Colonic mucosa (tissue), 4 donors: ENCODE results near the gene NPW. TPM values are rescaled to one million over a fixed set of nuclear protein-coding genes. Genes with fewer than 3 reads are reported as not detected.

Experiments used
- DNase-seq: peaks from one replicate; pipeline ENCODE4 v3.0.0-alpha.2; 2020
- H3K27ac ChIP-seq: fragments of 200-600 bp; one replicate; pipeline ENCODE4 v1.8.0; 2021
- H3K27me3 ChIP-seq: fragments of 200-600 bp; one replicate; pipeline ENCODE4 v1.8.0; 2021
- H3K36me3 ChIP-seq: fragments of 200-600 bp; one replicate; pipeline ENCODE4 v1.8.0; 2021
- H3K4me1 ChIP-seq: fragments of 200-600 bp; one replicate; pipeline ENCODE4 v1.8.0; 2021; ENCODE audit warnings: mild to moderate bottlenecking
- H3K4me3 ChIP-seq: fragments of 200-600 bp; one replicate; pipeline ENCODE4 v1.8.0; 2021
- H3K9ac ChIP-seq, 2 donors: one replicate each; pipeline ENCODE4 v1.7.0; 2013; ENCODE audit warnings: control low read depth in 2 of 2, low read depth in 2 of 2, low read length in 2 of 2
- H3K9me3 ChIP-seq: fragments of 200-600 bp; one replicate; pipeline ENCODE4 v1.8.0; 2021
- intact Hi-C: fragments of 100-400 bp; cut with DNase I; formaldehyde crosslinking; loops from one replicate; pipeline ENCODE4 v1.14.1; 2022
- total RNA-seq, 2 donors: library from RNA; stranded (reverse); fragmentation: NEBNext Ultra II Directional in 1 of 2; extraction: Animal tissue kit (Norgen Biotek cat#: 25700) in 1 of 2; gene quantifications; one replicate each; pipeline ENCODE4 v1.2.1, GENCODE V29; 2021
- TF ChIP-seq, protein P1 (sequence below): fragments of 200-600 bp; IDR thresholded peaks from one replicate; pipeline ENCODE4 v1.8.0; 2022; ENCODE audit warnings: antibody characterized with exemption, mild to moderate bottlenecking
- donor health status: healthy.
- donor health status: DM: no; HTN: no; CAD: no.
- donor health status: DM: no; HTN: no; CAD: no.

Gene NPW
- total RNA-seq, 2 donors from 2014 or later = 3.5 to 3.8 TPM

DNA sequence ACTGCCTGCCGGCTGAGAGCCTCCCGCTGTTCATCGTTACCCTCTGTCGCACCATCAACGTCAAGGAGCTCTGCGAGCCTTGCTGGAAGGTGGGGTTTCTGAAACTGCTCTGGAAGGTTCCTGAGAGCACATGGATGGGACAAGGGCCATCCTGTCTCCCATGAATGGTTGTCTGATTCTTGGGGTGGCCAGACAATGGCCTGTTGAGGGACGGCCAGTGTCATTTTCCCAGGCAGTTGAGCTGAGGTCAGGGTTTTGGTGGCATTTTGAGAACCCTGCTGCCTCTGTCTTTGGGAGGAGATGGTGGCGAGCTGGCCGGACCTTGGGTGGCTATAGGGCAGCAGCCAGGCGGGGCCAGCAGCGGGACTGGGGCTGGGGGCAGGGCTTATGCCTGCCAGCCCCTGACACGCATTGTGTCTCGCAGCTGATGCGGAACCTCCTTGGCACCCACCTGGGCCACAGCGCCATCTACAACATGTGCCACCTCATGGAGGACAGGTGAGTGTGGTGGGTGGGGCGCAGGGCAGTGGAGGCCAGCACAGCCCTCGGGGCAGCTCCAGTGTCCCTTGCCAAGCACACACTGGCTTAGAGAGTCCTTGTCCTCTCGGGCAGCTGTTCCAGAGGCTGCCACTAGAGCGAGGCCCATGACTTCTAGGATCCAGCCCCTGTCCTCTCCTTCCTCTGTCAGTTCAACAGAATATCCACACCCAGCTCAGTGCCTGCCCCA lies 37.3 kb downstream of the NPW start:
- intact Hi-C loops = no loop called here
- Histone ChIP-seq H3K36me3 (peaks cover 6% of the 10 kb centered on the region), H3K27me3 (no peaks in the 10 kb centered on the region), H3K27ac (no peak overlapping the region), H3K9ac (no peak overlapping the region), H3K4me3 (no peak overlapping the region), H3K4me1 (peaks cover 9% of the 10 kb centered on the region), H3K9me3 (no peaks in the 10 kb centered on the region)
- no peak for DNase-seq
- TF ChIP-seq, protein P1, sequence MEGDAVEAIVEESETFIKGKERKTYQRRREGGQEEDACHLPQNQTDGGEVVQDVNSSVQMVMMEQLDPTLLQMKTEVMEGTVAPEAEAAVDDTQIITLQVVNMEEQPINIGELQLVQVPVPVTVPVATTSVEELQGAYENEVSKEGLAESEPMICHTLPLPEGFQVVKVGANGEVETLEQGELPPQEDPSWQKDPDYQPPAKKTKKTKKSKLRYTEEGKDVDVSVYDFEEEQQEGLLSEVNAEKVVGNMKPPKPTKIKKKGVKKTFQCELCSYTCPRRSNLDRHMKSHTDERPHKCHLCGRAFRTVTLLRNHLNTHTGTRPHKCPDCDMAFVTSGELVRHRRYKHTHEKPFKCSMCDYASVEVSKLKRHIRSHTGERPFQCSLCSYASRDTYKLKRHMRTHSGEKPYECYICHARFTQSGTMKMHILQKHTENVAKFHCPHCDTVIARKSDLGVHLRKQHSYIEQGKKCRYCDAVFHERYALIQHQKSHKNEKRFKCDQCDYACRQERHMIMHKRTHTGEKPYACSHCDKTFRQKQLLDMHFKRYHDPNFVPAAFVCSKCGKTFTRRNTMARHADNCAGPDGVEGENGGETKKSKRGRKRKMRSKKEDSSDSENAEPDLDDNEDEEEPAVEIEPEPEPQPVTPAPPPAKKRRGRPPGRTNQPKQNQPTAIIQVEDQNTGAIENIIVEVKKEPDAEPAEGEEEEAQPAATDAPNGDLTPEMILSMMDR = no peak

DNA sequence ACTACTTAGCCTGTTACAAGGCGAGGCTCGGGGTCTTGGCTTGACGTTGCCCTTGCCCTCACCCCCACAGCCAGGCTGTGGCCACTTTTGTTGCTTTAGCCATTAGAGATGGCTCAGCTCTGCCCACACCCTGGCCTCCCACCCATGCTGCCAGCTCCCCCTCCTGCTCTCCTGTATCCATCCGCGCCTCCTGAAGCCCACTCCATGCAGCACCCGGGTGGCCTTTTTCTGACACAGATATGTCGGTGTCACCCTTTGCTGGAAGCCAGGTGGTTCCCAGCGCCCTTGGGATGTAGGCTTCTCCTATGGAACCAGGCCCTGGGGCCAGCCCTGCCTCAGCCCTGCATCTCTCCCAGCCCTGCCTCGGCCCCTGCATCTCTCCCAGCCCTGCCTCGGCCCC lies 37.9 kb downstream of the NPW start:
- Histone ChIP-seq H3K36me3 (peaks cover 6% of the 10 kb centered on the region), H3K4me1 (peaks cover 9% of the 10 kb centered on the region)
- DNase-seq = no peak

DNA sequence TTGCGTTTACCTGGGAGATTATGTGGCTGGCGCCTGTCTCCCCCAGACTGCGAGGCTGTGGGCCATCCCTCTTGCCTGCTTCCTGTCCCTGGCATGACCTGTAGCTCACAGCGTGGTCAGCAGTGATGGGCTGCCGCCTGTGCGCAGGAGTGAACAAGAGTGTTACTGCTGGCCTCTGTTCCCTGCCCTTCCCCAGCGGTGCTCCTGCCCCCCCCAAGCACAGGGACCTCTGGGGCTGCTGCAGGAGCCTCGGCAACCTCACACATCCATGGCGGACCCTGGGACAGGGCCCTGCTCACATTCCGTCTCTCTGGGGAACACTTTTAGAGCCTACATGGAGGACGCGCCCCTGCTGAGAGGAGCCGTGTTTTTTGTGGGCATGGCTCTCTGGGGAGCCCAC lies 38.8 kb downstream of the NPW start:
- Histone ChIP-seq H3K4me1 (peaks cover 9% of the 10 kb centered on the region), H3K36me3 (peaks cover 14% of the 10 kb centered on the region), H3K27ac (no peak overlapping the region), H3K27me3 (no peaks in the 10 kb centered on the region), H3K9ac (no peak overlapping the region), H3K4me3 (no peak overlapping the region), H3K9me3 (no peaks in the 10 kb centered on the region)
- intact Hi-C loops = no loop called here
- TF ChIP-seq, protein P1 = no peak
- DNase-seq = no peak

More for the DNA sequence above, 37.9 kb downstream of the NPW start:
- TF ChIP-seq, protein P1 = no peak
- intact Hi-C loops = no loop called here
- no peaks in the 10 kb centered on the region for H3K9me3 ChIP-seq
- H3K27me3 ChIP-seq = no peaks in the 10 kb centered on the region
- H3K4me3 ChIP-seq = no peak overlapping the region
- H3K9ac ChIP-seq = no peak overlapping the region
- H3K27ac ChIP-seq = no peak overlapping the region

DNA sequence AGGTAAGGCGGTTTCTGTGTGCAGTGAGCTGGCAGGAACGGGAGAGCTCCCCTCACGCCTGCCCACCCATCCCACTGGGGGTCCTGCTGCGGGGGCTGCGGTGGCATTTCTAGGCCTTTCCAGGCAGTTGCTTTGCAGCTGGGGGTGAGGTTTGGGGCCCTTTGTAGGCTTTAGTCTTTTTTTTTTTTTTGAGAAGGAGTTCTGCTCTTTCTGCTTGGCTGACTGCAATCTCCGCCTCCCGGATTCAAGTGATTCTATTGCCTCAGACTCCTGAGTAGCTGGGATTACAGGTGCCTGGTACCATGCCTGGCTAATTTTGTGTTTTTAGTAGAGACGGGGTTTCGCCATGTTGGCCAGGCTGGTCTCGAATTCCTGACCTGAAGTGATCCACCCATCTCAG lies 39.3 kb downstream of the NPW start:
- Histone ChIP-seq H3K4me3 (no peak overlapping the region), H3K36me3 (peaks cover 13% of the 10 kb centered on the region), H3K27ac (no peak overlapping the region), H3K9me3 (no peaks in the 10 kb centered on the region), H3K27me3 (no peaks in the 10 kb centered on the region), H3K4me1 (peaks cover 9% of the 10 kb centered on the region), H3K9ac (no peak overlapping the region)
- TF ChIP-seq, protein P1 = no peak
- intact Hi-C loops = no loop called here
- DNase-seq = no peak

DNA sequence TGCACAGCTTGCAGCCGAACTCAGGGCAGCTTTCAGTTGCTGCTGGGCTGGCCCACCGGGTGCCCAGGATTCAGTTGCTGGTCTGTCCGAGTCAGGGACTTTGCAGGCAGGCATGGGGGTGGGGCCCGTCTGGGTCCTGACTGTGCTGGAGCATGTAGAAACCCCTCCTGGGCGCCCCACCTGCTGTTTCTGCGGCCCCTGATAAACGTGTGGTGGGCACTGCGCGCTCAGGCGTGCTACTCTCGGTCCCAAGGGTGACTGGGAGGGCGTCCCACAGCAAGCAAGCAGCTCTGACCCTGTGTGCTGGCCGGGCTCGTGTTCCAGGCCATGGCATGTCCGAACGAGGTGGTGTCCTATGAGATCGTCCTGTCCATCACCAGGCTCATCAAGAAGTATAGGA lies 40.8 kb downstream of the NPW start:
- no peak for DNase-seq
- Histone ChIP-seq H3K27me3 (no peaks in the 10 kb centered on the region), H3K4me3 (no peak overlapping the region), H3K4me1 (peaks cover under 1% of the 10 kb centered on the region), H3K9ac (no peak overlapping the region), H3K36me3 (peaks cover 7% of the 10 kb centered on the region), H3K27ac (no peak overlapping the region), H3K9me3 (no peaks in the 10 kb centered on the region)
- TF ChIP-seq, protein P1 = no peak
- intact Hi-C loops = no loop called here
